ENCODE measurements around the gene ZSWIM4.

The ZSWIM4 gene

DNA sequence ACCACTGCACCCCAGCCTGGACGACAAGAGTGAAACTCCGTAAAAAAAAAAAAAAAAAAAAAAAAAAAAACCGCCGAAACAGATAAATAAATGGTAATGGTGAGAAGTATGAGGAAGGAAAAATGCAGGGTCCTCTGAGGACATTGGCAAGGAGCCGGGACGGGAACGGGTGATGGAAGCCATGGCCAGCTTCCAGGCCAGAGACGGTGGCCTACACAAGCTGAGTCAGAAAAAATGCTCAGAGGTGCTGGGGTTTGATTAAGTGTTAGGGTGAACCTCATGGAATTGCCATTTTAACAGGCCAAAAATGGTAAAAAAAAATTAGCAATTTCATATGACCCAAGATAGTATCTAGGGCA, 866 bp upstream of the ZSWIM4 start:
- no peak for TF ChIP-seq GATA3 (IDR thresholded peaks at IDR 0.05; ENCODE audit: low read depth, low read length)
- no peak; the same call in 1 of the 2 replicates for TF ChIP-seq GATA2 (IDR thresholded peaks at IDR 0.05; ENCODE audit: low read depth, low read length)

DNA sequence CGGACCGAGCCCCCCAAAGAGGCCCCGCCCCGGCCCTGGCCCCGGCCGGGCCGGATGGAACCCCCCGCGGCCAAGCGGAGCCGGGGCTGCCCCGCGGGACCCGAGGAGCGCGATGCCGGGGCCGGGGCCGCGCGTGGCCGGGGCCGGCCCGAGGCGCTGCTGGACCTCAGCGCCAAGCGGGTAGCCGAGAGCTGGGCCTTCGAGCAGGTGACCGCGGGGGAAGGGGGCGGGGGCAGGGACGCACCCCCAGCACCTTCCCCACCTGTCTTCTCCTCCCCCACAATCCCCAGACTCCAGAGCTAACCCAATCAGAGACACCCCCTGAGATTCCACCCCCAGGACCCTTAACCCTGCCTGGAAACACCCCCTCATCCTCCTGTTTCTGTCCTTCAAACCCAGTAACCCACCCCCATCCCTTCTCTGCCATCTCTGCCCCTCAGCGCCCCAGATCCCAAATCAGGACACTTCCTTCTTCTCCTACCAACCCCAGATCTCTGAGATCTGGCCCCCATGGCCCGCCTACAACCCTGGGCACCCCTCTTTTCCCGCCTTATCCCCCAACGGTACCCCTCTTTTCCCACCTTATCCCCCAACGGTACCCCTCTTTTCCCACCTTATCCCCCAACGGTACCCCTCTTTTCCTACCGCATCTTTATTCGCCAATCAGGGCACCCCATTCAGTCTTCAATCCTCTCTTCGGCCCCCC, 505 bp downstream of the ZSWIM4 start:
- TF ChIP-seq GATA2 (IDR thresholded peaks at IDR 0.05; ENCODE audit: low read depth, low read length): no peak
- no peak for TF ChIP-seq GATA3 (IDR thresholded peaks at IDR 0.05; ENCODE audit: low read depth, low read length)

DNA sequence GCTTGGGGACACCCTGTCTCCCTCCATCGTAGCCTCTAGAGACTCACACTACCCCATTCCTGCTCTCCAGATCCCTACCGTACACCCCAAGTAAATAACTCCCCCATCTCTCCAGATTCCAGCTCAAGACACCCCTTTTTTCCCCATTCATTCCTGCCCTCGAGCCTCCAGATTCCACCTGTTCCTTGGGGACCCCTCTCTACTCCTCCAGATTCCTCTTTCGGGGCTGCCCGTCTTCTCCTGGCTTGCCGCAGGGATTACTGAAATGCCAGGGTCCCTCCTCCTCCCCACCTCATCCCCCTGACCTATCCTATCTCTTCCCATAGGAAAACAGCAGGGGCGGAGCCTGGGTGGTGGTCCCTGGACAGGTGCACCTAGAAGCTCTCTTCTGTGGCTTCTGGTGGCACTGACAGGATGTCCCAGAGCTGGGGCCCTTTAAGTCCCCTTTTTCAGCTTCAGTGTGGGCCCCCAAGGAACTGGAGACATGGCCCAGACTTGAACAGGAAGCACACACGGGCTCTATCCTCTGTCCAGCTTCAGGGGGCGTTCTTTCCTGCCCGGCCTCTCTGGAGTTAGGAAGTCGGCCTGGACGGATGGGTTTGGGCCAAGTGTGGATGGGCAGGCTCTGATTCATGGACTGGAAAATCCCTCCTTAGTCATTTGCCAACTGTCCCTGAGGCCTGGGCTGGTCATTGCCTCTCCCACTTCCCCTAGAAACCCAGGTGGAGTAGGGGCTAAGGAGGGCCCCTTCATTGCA, 1.2 kb downstream of the ZSWIM4 start:
- TF ChIP-seq GATA3 (IDR thresholded peaks at IDR 0.05; ENCODE audit: low read depth, low read length) (no peak), GATA2 (IDR thresholded peaks at IDR 0.05; ENCODE audit: low read depth, low read length) (no peak)

DNA sequence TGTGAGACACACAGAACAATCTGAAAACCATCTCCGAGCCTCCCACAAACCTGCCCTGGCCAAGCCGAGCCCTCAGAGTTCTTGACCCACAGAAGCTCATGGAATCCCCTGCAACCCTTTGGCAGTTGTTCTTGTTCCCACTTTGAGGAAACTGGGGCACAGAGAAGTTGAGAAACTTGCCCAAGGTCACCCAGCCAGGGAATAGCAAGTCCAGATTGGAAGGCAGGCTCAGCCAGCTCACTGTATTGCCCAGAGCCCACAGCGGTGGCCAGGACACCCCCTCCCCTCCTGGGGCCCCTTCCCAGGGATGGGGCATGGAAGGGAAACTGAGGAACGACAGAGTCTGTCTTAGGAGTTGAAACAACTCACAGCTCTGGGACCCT, 1.8 kb downstream of the ZSWIM4 start:
- TF ChIP-seq GATA2 (IDR thresholded peaks at IDR 0.05; ENCODE audit: low read depth, low read length): no peak
- TF ChIP-seq GATA3 (IDR thresholded peaks at IDR 0.05; ENCODE audit: low read depth, low read length): no peak

DNA sequence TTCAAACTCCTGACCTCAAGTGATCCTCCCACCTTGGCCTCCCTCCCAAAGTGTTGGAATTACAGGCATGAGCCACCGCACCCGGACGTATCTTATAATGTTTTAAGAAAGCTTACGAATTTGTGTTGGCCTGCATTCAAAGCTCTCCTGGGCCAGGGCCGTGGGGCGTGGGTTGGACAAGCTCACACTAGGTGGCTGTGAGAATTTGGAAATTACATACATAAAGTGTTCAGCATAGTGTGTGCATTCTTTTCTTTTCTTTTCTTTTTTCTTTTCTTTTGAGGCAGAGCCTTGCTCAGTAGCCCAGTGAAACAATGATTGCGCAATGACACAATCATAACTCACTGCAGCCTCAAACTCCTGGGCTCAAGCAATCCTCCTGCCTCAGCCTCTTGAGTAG, 2.6 kb downstream of the ZSWIM4 start:
- TF ChIP-seq GATA2 (IDR thresholded peaks at IDR 0.05; ENCODE audit: low read depth, low read length) (no peak), GATA3 (IDR thresholded peaks at IDR 0.05; ENCODE audit: low read depth, low read length) (no peak)

DNA sequence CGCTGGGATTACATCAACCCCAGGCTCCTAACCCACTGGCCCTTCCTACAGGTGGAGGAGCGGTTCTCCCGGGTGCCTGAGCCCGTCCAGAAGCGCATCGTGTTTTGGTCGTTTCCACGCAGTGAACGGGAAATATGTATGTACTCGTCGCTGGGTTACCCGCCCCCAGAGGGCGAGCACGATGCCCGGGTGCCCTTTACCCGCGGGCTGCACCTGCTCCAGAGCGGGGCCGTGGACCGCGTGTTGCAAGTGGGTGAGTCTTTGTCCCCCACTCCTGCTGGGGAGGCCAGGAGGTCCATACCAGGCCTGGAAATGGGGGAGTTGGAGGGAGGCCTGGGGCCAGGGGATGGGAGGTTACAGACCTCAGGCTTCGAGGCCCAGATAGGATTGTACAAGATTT, 4.4 kb downstream of the ZSWIM4 start:
- no peak for TF ChIP-seq GATA2 (IDR thresholded peaks at IDR 0.05; ENCODE audit: low read depth, low read length)
- TF ChIP-seq GATA3 (IDR thresholded peaks at IDR 0.05; ENCODE audit: low read depth, low read length): no peak

DNA sequence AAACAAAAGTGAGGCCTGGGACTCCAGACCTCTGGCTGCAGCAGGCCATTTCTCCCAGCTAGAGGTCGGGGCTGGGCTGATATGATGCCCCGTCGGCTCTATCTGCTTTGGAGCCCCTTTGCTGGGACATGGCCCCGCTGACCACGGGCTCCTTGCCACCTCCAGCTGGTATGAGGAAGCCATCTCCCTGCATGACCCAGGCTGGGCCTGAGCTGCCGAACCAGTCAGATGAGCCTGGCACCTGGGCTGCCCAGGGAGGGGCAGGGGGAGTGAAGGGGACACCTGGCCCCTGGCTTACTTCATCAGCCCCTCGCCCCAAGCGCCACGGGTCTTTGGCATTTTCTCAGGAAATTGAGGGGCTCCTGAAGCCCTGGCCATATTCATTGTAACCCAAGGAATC, 7.8 kb downstream of the ZSWIM4 start:
- no peak for TF ChIP-seq GATA3 (IDR thresholded peaks at IDR 0.05; ENCODE audit: low read depth, low read length)
- TF ChIP-seq GATA2 (IDR thresholded peaks at IDR 0.05; ENCODE audit: low read depth, low read length): no peak

DNA sequence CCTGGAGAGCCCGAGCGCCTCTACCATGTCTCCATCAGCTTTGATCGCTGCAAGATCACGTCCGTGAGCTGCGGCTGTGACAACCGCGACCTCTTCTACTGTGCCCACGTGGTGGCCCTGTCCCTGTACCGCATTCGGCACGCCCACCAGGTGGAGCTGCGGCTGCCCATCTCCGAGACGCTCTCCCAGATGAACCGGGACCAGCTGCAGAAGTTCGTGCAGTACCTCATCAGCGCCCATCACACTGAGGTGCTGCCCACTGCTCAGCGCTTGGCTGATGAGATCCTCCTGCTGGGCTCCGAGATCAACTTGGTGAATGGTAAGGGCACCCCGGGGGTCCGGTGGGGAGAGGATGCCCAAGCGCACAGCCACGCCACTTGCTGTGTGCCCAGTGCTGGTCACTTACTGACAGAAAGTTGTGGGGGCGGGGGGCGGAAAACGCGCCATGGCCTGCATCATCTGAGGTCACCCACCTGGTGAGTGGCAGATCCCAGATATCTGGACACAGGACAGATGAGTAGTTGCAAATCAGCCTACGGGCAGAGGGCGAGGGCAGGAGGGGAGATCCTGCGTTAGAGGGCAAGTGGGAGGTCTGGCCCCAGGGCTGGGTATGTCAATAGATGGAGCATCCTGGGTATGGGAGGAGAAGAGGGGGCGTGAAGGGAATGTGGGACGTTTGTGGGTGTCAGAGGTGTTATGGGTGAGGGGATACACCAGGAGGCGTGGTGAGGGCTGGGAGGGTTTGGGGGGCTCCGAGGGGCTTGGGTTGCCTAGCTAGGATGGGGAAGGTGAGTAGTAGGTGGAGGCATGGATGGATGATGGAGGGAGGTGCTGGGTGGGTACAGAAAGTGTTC, 9.8 kb downstream of the ZSWIM4 start:
- TF ChIP-seq GATA2 (IDR thresholded peaks at IDR 0.05; ENCODE audit: low read depth, low read length): no peak
- TF ChIP-seq GATA3 (IDR thresholded peaks at IDR 0.05; ENCODE audit: low read depth, low read length): no peak

DNA sequence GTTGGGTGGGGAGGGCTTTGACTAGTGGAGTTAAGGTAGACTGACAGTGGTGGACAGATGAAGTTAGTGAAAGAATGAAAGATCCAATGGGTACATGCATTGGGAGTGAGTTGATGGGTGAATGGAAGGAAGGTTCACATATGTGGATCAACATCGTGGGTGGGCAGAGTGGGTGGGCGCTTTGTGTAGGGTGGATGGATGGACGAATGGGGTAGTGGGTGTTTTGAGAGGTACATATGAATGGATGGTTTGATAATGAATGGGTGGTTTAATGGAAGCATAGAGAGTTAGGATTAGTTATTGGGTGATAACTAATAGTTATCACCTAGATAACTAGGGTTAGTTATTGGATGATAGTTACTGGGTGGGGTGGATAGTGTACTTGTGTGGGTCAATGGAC, 11.5 kb downstream of the ZSWIM4 start:
- TF ChIP-seq GATA3 (IDR thresholded peaks at IDR 0.05; ENCODE audit: low read depth, low read length): no peak
- TF ChIP-seq GATA2 (IDR thresholded peaks at IDR 0.05; ENCODE audit: low read depth, low read length): no peak

DNA sequence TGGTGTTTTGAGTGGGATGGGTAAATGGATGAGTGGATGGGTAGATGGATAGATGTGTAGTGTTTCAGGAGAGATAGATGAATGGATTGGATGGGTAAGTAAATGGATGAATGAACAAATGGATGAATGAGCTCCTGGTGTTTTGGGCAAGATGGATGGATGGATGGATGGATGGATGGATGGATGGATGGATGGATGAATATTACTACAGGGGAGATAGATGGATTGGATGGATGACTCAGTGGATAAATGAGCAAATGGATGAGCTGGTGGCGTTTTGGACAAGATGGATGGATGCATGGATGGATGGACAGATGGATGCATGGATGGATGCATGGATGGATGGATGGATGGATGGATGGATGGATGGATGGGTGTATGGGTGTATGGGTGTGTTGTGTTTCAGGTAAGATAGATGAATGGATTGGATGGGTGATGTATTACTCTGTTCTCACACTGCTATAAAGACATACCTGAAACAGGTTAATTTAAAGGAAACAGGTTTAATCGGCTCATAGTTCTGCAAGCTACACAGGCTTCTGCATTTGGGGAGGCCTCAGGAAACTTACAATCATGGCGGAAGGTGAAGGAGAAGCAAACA, 12.3 kb downstream of the ZSWIM4 start:
- no peak for TF ChIP-seq GATA2 (IDR thresholded peaks at IDR 0.05; ENCODE audit: low read depth, low read length)
- TF ChIP-seq GATA3 (IDR thresholded peaks at IDR 0.05; ENCODE audit: low read depth, low read length): no peak

DNA sequence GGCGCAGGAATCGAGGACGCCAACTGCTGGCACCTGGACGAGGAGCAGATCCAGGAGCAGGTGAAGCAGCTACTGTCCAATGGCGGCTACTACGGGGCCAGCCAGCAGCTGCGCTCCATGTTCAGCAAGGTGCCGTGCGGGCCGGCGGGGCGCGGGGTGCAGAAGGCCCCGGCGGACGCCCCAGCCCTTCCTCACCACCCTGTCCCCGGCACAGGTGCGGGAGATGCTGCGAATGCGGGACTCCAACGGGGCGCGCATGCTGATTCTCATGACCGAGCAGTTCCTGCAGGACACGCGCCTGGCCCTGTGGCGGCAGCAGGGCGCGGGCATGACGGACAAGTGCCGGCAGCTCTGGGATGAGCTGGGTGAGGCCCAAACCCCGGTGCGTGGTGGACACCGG, 13.6 kb downstream of the ZSWIM4 start:
- TF ChIP-seq GATA3 (IDR thresholded peaks at IDR 0.05; ENCODE audit: low read depth, low read length) (no peak), GATA2 (IDR thresholded peaks at IDR 0.05; ENCODE audit: low read depth, low read length) (no peak)

DNA sequence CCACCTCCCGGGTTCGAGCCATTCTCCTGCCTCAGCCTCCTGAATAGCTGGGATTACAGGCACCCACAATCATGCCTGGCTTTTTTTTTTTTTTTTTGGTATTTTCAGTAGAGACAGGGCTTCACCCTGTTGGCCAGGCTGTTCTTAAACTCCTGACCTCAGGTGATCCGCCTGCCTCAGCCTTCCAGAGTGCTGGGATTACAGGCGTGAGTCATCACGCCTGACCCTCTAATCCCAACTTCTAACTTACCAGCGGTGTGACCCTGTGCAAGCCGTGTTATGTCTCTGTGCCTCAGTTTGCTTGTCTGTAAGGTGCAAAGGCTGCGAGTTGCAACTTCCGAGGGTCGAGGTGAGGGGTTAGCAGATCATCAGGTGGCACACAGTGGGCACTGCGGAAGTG, 17.3 kb downstream of the ZSWIM4 start:
- no peak for TF ChIP-seq GATA3 (IDR thresholded peaks at IDR 0.05; ENCODE audit: low read depth, low read length)
- no peak for TF ChIP-seq GATA2 (IDR thresholded peaks at IDR 0.05; ENCODE audit: low read depth, low read length)

DNA sequence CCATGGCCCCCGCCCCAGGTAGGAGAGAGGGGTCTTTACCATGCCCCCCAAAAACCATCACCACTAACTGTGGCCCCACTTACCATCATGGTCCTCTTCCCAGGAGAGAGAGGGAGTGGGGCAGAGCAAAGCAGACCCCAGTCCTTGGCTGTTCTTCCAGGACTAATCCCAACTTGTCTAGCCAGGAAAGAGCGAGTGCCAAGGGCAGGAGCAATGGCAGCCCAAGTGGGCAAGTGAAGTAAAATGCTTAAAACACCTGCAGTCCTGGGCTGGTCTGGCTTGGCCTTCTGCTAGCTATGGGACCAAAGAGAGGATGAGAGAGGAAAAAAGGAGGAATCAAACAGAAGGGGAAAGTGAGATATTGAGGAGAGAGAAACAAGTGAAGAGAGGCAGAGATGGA, 17.9 kb downstream of the ZSWIM4 start:
- TF ChIP-seq GATA2 (IDR thresholded peaks at IDR 0.05; ENCODE audit: low read depth, low read length): no peak
- no peak for TF ChIP-seq GATA3 (IDR thresholded peaks at IDR 0.05; ENCODE audit: low read depth, low read length)

DNA sequence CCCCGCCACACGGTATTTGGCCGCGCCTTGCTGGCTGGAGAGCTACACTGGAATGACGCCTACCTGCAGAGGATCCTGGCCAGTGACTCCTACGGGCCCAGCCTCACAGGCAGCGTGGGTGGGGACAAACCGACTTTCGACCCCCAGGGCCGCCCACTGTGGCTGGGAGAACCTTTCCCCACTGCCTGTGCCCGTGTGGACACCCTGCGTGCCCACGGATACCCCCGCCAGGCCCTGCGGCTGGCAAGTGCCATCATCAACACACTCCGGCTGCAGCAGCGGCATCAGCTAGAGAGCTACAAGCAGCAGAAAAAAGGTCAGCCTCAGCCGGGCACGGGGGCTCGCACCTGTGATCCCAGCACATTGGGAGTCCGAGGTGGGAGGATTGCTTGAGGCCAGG, 19.3 kb downstream of the ZSWIM4 start:
- TF ChIP-seq GATA2 (IDR thresholded peaks at IDR 0.05; ENCODE audit: low read depth, low read length): no peak
- TF ChIP-seq GATA3 (IDR thresholded peaks at IDR 0.05; ENCODE audit: low read depth, low read length): no peak
